GM19324 (cell line): ENCODE measurements around the gene DAZ2.
"Not testable (repeated sequence)": the region's sequence is repeated elsewhere in the genome, so short reads cannot be mapped to it uniquely, and the experiment has no call there.

Experiments used
- ATAC-seq: cut with Tn5 transposase; IDR thresholded peaks from one replicate; pipeline ENCODE4 v1.9.1; 2021; ENCODE audit warnings: mild to moderate bottlenecking, moderate library complexity; ENCODE audit not compliant: unreplicated experiment, low FRiP score

Gene DAZ2, protein sequence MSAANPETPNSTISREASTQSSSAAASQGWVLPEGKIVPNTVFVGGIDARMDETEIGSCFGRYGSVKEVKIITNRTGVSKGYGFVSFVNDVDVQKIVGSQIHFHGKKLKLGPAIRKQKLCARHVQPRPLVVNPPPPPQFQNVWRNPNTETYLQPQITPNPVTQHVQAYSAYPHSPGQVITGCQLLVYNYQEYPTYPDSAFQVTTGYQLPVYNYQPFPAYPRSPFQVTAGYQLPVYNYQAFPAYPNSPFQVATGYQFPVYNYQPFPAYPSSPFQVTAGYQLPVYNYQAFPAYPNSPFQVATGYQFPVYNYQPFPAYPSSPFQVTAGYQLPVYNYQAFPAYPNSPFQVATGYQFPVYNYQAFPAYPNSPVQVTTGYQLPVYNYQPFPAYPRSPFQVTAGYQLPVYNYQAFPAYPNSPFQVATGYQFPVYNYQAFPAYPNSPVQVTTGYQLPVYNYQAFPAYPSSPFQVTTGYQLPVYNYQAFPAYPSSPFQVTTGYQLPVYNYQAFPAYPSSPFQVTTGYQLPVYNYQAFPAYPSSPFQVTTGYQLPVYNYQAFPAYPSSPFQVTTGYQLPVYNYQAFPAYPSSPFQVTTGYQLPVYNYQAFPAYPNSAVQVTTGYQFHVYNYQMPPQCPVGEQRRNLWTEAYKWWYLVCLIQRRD

DNA sequence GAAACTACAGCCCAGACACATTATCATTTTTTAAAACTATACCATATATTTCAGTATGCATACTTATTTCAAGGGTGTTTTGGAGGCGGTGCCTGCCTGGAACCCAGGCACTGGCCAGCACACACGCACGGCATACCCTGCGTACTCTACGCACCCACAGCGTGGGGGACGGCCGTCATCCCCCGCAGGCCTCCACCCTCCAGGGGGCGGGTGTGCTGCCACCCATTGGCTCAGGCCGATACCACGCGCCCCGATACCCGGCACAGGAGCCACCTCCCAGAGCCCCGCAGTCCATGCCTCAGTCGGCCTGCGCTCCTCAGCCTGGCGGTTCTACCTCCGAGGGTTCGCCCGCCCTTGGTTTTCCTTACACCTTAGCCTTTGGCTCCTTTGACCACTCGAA lies at the start of gene DAZ2:
Gene DAZ2 (plus strand): TSS at position 301 of the 400 bp plus-strand sequence. CDS start 208 bp downstream, outside the sequence.
- not testable (repeated sequence) for ATAC-seq

DNA sequence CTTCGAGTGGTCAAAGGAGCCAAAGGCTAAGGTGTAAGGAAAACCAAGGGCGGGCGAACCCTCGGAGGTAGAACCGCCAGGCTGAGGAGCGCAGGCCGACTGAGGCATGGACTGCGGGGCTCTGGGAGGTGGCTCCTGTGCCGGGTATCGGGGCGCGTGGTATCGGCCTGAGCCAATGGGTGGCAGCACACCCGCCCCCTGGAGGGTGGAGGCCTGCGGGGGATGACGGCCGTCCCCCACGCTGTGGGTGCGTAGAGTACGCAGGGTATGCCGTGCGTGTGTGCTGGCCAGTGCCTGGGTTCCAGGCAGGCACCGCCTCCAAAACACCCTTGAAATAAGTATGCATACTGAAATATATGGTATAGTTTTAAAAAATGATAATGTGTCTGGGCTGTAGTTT lies 20.4 kb upstream of the DAZ2 start, which contains the start of gene DAZ1:
Gene DAZ1 (minus strand): TSS at position 101 of the 400 bp plus-strand sequence. CDS start 208 bp downstream, outside the sequence.
- ATAC-seq: not testable (repeated sequence)

DNA sequence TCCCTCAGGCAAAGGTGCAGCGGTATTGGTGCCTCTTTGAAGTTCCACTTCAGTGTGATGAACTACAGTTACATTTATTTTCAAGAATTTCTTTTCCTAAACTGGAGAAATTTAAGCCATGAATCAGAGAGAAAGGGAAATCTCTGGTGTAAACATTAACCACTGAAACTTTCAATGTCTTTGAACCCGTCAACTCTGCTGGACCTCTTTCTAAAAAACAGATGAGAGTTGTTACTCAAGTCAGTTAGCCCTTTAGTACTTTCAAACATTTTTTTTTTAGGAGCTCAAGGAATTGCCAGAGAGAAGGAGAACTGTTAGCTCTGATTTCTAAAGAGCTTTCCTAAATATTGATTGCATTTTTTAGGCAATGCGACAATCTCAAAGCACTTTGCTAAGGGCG lies 11.9 kb upstream of the DAZ2 start:
- not testable (repeated sequence) for ATAC-seq

DNA sequence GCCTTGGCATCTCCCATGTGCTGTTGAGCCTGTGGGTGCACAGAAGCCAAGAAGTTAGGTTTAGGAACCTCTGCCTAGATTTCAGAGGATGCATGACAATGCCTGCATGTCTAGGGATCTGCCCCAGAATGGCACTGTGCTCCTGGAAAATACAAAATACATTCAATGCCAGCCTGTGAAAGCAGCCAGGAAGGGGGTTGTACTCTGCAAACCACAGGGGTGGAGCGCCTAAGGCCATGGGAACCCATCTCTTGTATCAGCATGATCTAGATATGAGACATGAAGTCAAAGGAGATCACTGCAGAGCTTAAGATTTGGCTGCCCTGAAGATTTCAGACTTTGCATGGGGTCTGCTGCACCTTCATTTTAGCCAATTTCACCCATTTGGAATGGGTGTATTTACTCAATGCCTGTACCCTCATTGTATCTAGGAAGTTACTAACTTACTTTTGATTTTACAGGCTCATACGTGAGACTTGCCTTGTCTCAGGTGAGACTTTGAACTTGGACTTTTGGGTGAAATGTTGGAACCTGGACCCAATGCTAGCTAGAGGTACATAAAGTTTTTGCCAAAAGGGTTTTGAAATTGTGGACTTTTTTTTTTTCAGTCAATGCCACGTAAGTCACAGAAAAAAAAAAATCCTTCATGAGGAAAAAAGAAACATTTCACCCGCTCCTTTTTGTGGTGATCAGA lies 9.4 kb upstream of the DAZ2 start:
- ATAC-seq: not testable (repeated sequence)

DNA sequence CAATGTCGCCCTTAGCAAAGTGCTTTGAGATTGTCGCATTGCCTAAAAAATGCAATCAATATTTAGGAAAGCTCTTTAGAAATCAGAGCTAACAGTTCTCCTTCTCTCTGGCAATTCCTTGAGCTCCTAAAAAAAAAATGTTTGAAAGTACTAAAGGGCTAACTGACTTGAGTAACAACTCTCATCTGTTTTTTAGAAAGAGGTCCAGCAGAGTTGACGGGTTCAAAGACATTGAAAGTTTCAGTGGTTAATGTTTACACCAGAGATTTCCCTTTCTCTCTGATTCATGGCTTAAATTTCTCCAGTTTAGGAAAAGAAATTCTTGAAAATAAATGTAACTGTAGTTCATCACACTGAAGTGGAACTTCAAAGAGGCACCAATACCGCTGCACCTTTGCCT lies 8.7 kb upstream of the DAZ2 start:
- not testable (repeated sequence) for ATAC-seq
